HL-60 (cell line): ENCODE data around the gene FHL5.

ENCODE experiments used
- CTCF ChIP-seq: IDR thresholded peaks from one replicate; pipeline ENCODE4 v1.5.1; 2011; ENCODE audit warnings: low read length, control low read depth, inconsistent platforms; ENCODE audit not compliant: insufficient read depth
- GABPA ChIP-seq: IDR thresholded peaks from 2 replicates; pipeline ENCODE4 v1.6.1; 2012; ENCODE audit warnings: low read depth
- POLR2AphosphoS5 ChIP-seq: IDR thresholded peaks from 2 replicates; pipeline ENCODE4 v1.6.1; 2012; ENCODE audit warnings: low read depth
- REST ChIP-seq: IDR thresholded peaks from 2 replicates; pipeline ENCODE4 v1.6.1; 2012; ENCODE audit warnings: low read depth; ENCODE audit not compliant: insufficient replicate concordance

GRCh38 chr6:96613291-96613999 is 50.5 kb downstream of the FHL5 start:
- TF ChIP-seq POLR2AphosphoS5 = no peak
- TF ChIP-seq CTCF = no peak
- no peak for TF ChIP-seq REST
- no peak for TF ChIP-seq GABPA
